IMR-90 (cell line): Measurements from ENCODE around the gene RASGRF1. TPM values are rescaled to one million over a fixed set of nuclear protein-coding genes. Genes with fewer than 3 reads are reported as not detected.

Source experiments
- ATAC-seq: fragments of 200-7000 bp; cut with Tn5 transposase; 2 replicates; pipeline ENCODE4 v1.9.1; 2020; ENCODE audit warnings: low read depth, mild to moderate bottlenecking, moderate library complexity
- BruUV-seq: library from RNA; stranded (reverse); fragments of 400-500 nt; replicated peaks from 2 replicates; lab custom pipeline; 2021; lab: Mats Ljungman, UMichigan
- CTCF ChIA-PET: fragments of 300-600 bp; formaldehyde crosslinking; extraction: SDS; loops from one replicate; lab custom pipeline; 2021; ENCODE audit warnings: antibody characterized with exemption; lab: Yijun Ruan, JAX
- POLR2A ChIA-PET: fragments of 300-600 bp; sonication (Branson Sonifier 250); formaldehyde crosslinking; loops from one replicate; lab custom pipeline; 2022; ENCODE audit warnings: antibody characterized with exemption; ENCODE audit not compliant: unreplicated experiment; lab: Charles Lee
- DNase-seq: peaks from one replicate; pipeline ENCODE4 v3.0.0; 2013
- H2AFZ ChIP-seq: replicated peaks from 2 replicates; pipeline ENCODE3; 2013; ENCODE audit warnings: low read length, mild to moderate bottlenecking; ENCODE audit not compliant: poor library complexity
- H2AK5ac ChIP-seq: 2 replicates; pipeline ENCODE4 v1.6.1; 2013; ENCODE audit warnings: low read depth, low read length, inconsistent platforms
- H2AK9ac ChIP-seq: replicated peaks from 2 replicates; pipeline ENCODE3; 2013; ENCODE audit warnings: mild to moderate bottlenecking, low read depth, low read length, moderate library complexity; ENCODE audit not compliant: poor library complexity
- H2BK120ac ChIP-seq: 2 replicates; pipeline ENCODE4 v1.6.1; 2013; ENCODE audit warnings: low read depth, low read length, inconsistent platforms
- H2BK15ac ChIP-seq: 3 replicates; pipeline ENCODE4 v1.6.1; 2013; ENCODE audit warnings: low read depth, low read length, inconsistent platforms
- H2BK20ac ChIP-seq: 2 replicates; pipeline ENCODE4 v1.6.1; 2013; ENCODE audit warnings: low read depth, mild to moderate bottlenecking, inconsistent platforms, low read length, moderate library complexity
- H2BK5ac ChIP-seq: 2 replicates; pipeline ENCODE4 v1.6.1; 2013; ENCODE audit warnings: mild to moderate bottlenecking, low read depth, low read length, inconsistent platforms; ENCODE audit not compliant: poor library complexity, severe bottlenecking
- H3K14ac ChIP-seq: replicated peaks from 2 replicates; pipeline ENCODE4 v1.6.1; 2013; ENCODE audit warnings: low read depth, low read length, inconsistent platforms
- H3K18ac ChIP-seq: 2 replicates; pipeline ENCODE4 v1.6.1; 2013; ENCODE audit warnings: low read depth, low read length, control low read depth
- H3K23ac ChIP-seq: 2 replicates; pipeline ENCODE4 v1.6.1; 2013; ENCODE audit warnings: low read depth, low read length, inconsistent platforms
- H3K27ac ChIP-seq: 2 replicates; pipeline ENCODE4 v1.5.1; 2013; ENCODE audit warnings: mild to moderate bottlenecking, control low read depth, low read length; ENCODE audit not compliant: insufficient read depth
- H3K27me3 ChIP-seq: 2 replicates; pipeline ENCODE4 v1.6.1; 2013; ENCODE audit warnings: low read length; ENCODE audit not compliant: control insufficient read depth, insufficient read depth
- H3K36me3 ChIP-seq: 2 replicates; pipeline ENCODE4 v1.6.1; 2013; ENCODE audit warnings: low read length, mixed read lengths; ENCODE audit not compliant: control insufficient read depth, insufficient read depth
- H3K4ac ChIP-seq: 2 replicates; pipeline ENCODE4 v1.6.1; 2013; ENCODE audit warnings: low read depth, low read length, inconsistent platforms
- H3K4me1 ChIP-seq: 2 replicates; pipeline ENCODE4 v1.6.1; 2013; ENCODE audit warnings: low read length, mixed read lengths; ENCODE audit not compliant: control insufficient read depth, insufficient read depth
- H3K4me2 ChIP-seq: 2 replicates; pipeline ENCODE4 v1.6.1; 2013; ENCODE audit warnings: low read depth, mild to moderate bottlenecking, control low read depth, low read length, moderate library complexity
- H3K4me3 ChIP-seq: 2 replicates; pipeline ENCODE4 v1.5.1; 2013; ENCODE audit warnings: low read depth, mild to moderate bottlenecking, control low read depth, low read length, moderate library complexity; ENCODE audit not compliant: insufficient read depth
- H3K56ac ChIP-seq: 2 replicates; pipeline ENCODE4 v1.6.1; 2013; ENCODE audit warnings: low read length, inconsistent platforms; ENCODE audit not compliant: insufficient read depth; ENCODE audit errors: extremely low read depth
- H3K79me1 ChIP-seq, 2 experiments: 2 replicates each; pipeline ENCODE4 v1.6.1; 2013; ENCODE audit warnings: low read length in 2 of 2, inconsistent platforms in 1 of 2, low read depth in 1 of 2
- H3K9ac ChIP-seq: 2 replicates; pipeline ENCODE4 v1.6.1; 2013; ENCODE audit warnings: low read depth, low read length, control low read depth
- H3K9me1 ChIP-seq: 2 replicates; pipeline ENCODE4 v1.6.1; 2013; ENCODE audit warnings: low read length, inconsistent platforms; ENCODE audit not compliant: insufficient read depth
- H3K9me3 ChIP-seq: 2 replicates; pipeline ENCODE4 v1.6.1; 2013; ENCODE audit warnings: low read length; ENCODE audit not compliant: control insufficient read depth, insufficient read depth
- H4K20me1 ChIP-seq: 2 replicates; pipeline ENCODE4 v1.6.1; 2013; ENCODE audit warnings: low read length, inconsistent platforms; ENCODE audit not compliant: insufficient read depth
- H4K5ac ChIP-seq: 2 replicates; pipeline ENCODE4 v1.6.1; 2013; ENCODE audit warnings: mild to moderate bottlenecking, low read depth, low read length, control low read depth
- H4K8ac ChIP-seq, 2 experiments: 2 replicates each; pipeline ENCODE4 v1.6.1; 2013; ENCODE audit warnings: low read depth in 2 of 2, low read length in 2 of 2, control low read depth in 1 of 2, inconsistent platforms in 1 of 2
- H4K91ac ChIP-seq: 2 replicates; pipeline ENCODE4 v1.6.1; 2013; ENCODE audit warnings: low read depth, low read length, inconsistent platforms; ENCODE audit not compliant: insufficient read depth
- CEBPB ChIP-seq: IDR thresholded peaks from 2 replicates; pipeline ENCODE4 v1.6.1; 2012; ENCODE audit warnings: low read depth, low read length, improper control_type of control experiment
- MAFK ChIP-seq: IDR thresholded peaks from 2 replicates; pipeline ENCODE4 v1.6.1; 2012; ENCODE audit warnings: low read depth, low read length, improper control_type of control experiment
- MAZ ChIP-seq: IDR thresholded peaks from 2 replicates; pipeline ENCODE4 v1.6.1; 2012; ENCODE audit warnings: low read depth, mild to moderate bottlenecking, low read length, improper control_type of control experiment, moderate library complexity, borderline replicate concordance
- RAD21 ChIP-seq: IDR thresholded peaks from 2 replicates; pipeline ENCODE4 v1.6.1; 2012; ENCODE audit warnings: low read length, improper control_type of control experiment
- WGBS, 2 experiments: methylation state at CpG; one replicate each; pipeline versions ENCODE4 v1.1.5 to v1.1.7; 2013; ENCODE audit warnings: missing lambda C conversion rate in 2 of 2; ENCODE audit not compliant: insufficient read length in 1 of 2; ENCODE audit errors: extremely low coverage in 2 of 2; 5-methylcytosine and 5-hydroxymethylcytosine counted together
- dilution Hi-C: fragments of 300-500 bp; cut with HindIII; formaldehyde crosslinking; loops from one replicate; pipeline ENCODE4 v1.14.3; 2018; ENCODE audit warnings: low sequenced_read_pairs; ENCODE audit not compliant: unreplicated experiment
- in situ Hi-C: fragments of 300-500 bp; cut with MboI; formaldehyde crosslinking; loops from 3 replicates; pipeline ENCODE4 v1.14.3; 2019; ENCODE audit warnings: low sequenced_read_pairs, inconsistent platforms, mixed read lengths
- intact Hi-C: fragments of 100-400 bp; cut with micrococcal nuclease; formaldehyde crosslinking; loops from 2 replicates; pipeline ENCODE4 v1.10.0; 2022
- polyA plus RNA-seq, 3 experiments: library from polyadenylated mRNA; depleted of rRNA; stranded (reverse); fragments of >200 nt; gene quantifications; 2 replicates each; pipeline ENCODE4 v1.2.3, GENCODE V29; 2012; ENCODE audit warnings: low replicate concordance in 1 of 3
- total RNA-seq: library from RNA; depleted of rRNA; stranded (reverse); fragments of >200 nt; gene quantifications from 2 replicates; pipeline ENCODE4 v1.2.3, GENCODE V29; 2012

The RASGRF1 gene
- total and polyA plus RNA-seq, 2 of the 4 experiments (the other 2 are of a cell fraction): under 0.01 to 0.15 TPM

DNA sequence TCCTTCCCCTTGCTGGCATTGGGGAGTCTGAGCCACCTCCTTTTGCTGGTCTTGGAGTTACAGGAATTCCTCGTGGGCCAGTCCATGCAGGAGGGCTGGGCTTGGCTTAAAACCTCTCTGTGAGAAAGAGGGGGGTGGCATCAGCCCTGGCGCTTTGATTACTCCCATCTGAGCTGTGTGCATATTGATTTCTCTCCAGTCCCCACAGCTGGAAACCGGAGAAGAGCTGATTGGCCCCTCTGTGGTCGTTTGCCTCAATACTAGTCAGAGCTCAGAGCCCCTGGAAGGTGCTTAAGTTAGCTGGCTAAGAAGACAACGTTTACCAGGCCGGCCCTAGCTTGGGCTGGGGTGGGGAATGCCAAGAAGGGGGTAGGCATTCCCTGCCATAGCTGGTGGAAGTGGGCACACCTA is 4.0 kb upstream of the RASGRF1 start:
- Histone ChIP-seq H3K27me3 (peaks cover 27% of the 10 kb centered on the region), H4K20me1 (peaks cover 4% of the 10 kb centered on the region; the same call in 1 of the 2 replicates), H3K4me3 (no peak overlapping the region), H3K4me2 (no peak overlapping the region), H3K9me3 (no peaks in the 10 kb centered on the region), H3K27ac (no peak overlapping the region), H2AFZ (no peak overlapping the region), H3K4ac (no peak overlapping the region), H3K9me1 (no peaks in the 10 kb centered on the region), H2BK20ac (no peak overlapping the region), H2AK5ac (no peak overlapping the region), H4K8ac (no peak overlapping the region), H3K18ac (no peak overlapping the region), H2BK120ac (no peak overlapping the region), H3K36me3 (no peaks in the 10 kb centered on the region), H3K79me1 (no peaks in the 10 kb centered on the region), H3K56ac (no peak overlapping the region), H3K23ac (no peak overlapping the region), H2BK5ac (no peak overlapping the region), H3K4me1 (no peaks in the 10 kb centered on the region), H4K5ac (no peak overlapping the region), H2AK9ac (no peak overlapping the region), H2BK15ac (no peak overlapping the region), H3K14ac (no peak overlapping the region), H3K9ac (no peak overlapping the region), H4K91ac (no peak overlapping the region)
- DNase-seq (no peak), ATAC-seq (no peak)
- CTCF ChIA-PET: no interaction called here
- TF ChIP-seq MAZ (no peak), RAD21 (no peak), MAFK (no peak), CEBPB (no peak)
- POLR2A ChIA-PET: no interaction called here
- no TSS peak for BruUV-seq
- WGBS, 2 experiments: no CpG with 5 or more reads among the region's 6 CpGs
- intact Hi-C loops (no loop called here), in situ Hi-C loops (no loop called here), dilution Hi-C loops (no loop called here)
